ENCODE results near the gene SUN1.
A peak's percentile ranks its signal among the peaks of the same experiment; 100 is the strongest.
"Not testable (repeated sequence)": the region's sequence is repeated elsewhere in the genome, so short reads cannot be mapped to it uniquely, and the experiment has no call there.

Gene SUN1

DNA sequence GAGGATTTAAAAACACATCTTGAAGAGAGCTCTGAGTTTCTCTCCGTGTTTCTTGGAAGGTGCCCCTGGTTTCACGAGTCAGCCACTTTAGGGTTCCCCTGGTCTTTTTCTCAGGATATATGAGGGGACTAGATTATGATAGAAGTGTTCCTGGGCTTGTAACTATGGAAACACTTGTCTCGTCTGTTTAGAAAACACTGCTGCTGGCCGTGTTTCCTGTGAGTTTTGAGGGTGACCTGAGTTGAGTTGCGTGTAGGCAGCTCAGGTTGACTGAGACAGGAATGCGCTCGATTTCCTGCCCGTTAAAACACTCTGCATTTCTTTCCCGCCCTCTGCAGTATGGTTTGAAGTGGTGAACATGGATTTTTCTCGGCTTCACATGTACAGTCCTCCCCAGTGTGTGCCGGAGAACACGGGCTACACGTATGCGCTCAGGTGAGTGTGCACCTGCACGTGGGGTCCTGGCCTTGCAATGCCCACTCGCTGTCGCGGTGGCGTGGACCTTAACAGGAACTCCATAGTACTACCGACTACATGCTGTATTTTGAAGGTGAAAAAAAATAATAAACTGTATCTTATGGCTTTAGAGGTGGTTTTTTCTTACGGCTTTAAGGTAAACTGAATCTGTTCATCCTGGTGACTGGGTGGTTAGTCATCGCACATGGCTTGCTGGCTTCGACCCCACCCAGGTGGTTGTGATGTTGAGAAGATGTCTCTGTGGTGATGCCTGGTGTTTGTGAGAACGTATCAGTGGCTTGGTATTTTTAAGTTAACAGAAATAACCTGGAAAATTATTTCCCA is at the start of gene SUN1:
SUN1 (plus strand) TSS at position 310 of the 801 bp plus-strand sequence; CDS start at position 359, 49 bp downstream.
- DNase-seq (ENCODE audit: low read depth in 2 of 2), result peak; percentile 49 to 62

GRCh38 chr7:782718-783449 is 49.4 kb upstream of the SUN1 start:
- no peak for DNase-seq (ENCODE audit: low read depth in 2 of 2)

GRCh38 chr7:783556-784490 is 48.5 kb upstream of the SUN1 start:
- no peak for DNase-seq (ENCODE audit: low read depth in 2 of 2)

GRCh38 chr7:784971-785370 is 47.3 kb upstream of the SUN1 start:
- DNase-seq (ENCODE audit: low read depth in 2 of 2), result no peak

- DNase-seq (ENCODE audit: low read depth in 2 of 2), result no peak
Measured at GRCh38 chr7:785416-785815, 46.9 kb upstream of the SUN1 start.

DNA sequence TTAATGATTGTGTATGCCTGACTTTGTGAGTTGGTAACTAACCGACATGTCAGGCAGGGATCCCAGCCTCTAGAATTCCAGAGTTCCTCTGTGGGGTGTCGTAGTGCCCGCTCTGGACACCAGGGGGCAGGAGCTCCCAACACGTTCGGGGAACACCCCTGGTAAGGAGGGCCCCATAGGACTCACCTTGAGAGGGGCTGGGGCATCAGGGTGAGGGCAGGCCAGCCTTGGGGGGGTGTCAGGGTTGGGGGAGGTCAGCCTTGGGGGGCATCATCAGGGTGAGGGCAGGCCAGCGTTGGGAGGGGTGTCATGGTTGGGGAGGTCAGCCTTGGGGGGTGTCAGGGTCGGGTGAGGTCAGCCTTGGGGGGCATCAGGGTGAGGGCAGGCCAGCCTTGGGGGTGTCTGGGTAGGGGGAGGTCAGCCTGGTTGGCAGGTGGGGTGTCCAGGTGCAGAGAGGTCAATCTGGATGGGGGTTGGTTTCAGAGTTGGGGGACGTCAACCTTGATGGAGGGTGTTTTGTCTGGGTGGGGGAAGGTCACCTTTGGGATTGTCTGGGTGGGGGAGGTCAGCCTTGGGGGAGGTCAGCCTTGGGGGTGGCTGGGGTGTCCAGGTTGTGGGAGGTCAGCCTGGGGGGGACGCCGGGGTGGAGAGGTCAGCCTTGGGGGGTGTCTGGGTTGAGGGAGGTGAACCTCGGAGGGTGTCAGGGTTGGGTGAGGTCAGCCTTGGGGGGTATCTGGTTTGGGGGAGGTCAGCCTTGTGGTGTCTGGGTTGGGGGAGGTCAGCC is 45.6 kb upstream of the SUN1 start:
- peak; percentile 60 to 73 for DNase-seq (ENCODE audit: low read depth in 2 of 2)

GRCh38 chr7:787332-788240 is 44.7 kb upstream of the SUN1 start:
- no peak for DNase-seq (ENCODE audit: low read depth in 2 of 2)

- no peak for DNase-seq (ENCODE audit: low read depth in 2 of 2)
Measured at GRCh38 chr7:791519-791918, 40.8 kb upstream of the SUN1 start.

- no peak for DNase-seq (ENCODE audit: low read depth in 2 of 2)
Measured at GRCh38 chr7:794207-794606, 38.1 kb upstream of the SUN1 start.

GRCh38 chr7:794671-795329 is 37.5 kb upstream of the SUN1 start:
- no peak for DNase-seq (ENCODE audit: low read depth in 2 of 2)

DNA sequence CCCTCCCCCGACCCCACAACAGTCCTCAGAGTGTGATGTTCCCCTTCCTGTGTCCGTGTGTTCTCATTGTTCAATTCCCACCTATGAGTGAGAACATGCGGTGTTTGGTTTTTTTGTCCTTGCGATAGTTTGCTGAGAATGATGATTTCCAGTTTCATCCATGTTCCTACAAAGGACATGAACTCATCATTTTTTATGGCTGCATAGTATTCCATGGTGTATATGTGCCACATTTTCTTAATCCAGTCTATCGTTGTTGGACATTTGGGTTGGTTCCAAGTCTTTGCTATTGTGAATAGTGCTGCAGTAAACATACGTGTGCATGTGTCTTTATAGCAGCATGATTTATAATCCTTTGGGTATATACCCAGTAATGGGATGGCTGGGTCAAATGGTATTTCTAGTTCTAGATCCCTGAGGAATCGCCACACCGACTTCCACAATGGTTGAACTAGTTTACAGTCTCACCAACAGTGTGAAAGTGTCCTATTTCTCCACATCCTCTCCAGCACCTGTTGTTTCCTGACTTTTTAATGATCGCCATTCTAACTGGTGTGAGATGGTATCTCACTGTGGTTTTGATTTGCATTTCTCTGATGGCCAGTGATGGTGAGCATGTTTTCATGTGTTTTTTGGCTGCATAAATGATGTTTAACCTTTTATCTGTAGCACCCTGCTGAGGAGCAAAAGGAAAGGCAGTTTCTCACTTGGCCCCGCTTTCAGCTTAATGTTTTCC is 35.7 kb upstream of the SUN1 start:
- not testable (repeated sequence) for DNase-seq (ENCODE audit: low read depth in 2 of 2)

DNA sequence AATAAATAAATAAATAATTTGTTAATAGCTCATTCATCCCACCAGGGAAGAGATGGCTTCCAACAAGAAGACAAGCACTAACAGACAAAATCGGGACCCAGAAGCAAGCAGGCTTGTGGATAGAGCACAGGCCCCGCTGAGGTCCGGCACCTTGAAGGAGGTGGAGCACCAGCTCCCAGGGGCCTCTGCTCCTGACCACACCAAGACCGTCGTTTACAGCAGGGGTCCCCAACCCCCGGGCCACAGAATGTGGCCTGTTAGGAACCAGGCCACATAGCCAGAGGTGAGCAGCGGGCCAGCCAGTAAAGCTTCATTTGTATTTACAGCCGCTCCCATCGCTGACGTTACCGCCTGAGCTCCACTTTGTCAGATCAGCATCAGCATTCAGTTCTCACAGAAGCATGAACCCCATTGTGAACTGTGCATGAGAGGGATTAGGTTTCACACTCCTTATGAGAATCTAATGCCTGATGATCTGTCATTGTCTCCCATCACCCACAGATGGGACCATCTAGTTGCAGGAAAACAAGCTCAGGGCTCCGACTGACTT is 33.3 kb upstream of the SUN1 start:
- no peak for DNase-seq (ENCODE audit: low read depth in 2 of 2)

GRCh38 chr7:800692-801091 is 31.6 kb upstream of the SUN1 start:
- DNase-seq (ENCODE audit: low read depth in 2 of 2), result no peak

DNA sequence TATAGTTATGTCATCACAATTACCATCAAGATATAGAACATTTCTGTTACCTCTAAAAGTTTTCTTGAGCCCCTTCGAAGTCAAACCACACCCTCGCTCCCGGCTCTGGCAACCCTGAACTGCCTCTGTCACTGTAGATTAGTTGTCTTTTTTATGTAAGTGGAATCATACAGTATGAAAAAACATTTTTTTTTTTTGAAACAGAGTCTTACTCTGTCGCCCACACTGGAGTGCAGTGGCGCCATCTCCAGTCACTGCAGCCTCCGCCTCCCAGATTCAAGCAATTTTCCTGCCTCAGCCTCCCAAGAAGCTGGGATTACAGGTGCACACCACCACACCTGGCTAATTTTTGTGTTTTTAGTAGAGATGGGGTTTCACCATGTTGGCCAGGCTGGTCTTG is 30.9 kb upstream of the SUN1 start:
- not testable (repeated sequence) for DNase-seq (ENCODE audit: low read depth in 2 of 2)

DNA sequence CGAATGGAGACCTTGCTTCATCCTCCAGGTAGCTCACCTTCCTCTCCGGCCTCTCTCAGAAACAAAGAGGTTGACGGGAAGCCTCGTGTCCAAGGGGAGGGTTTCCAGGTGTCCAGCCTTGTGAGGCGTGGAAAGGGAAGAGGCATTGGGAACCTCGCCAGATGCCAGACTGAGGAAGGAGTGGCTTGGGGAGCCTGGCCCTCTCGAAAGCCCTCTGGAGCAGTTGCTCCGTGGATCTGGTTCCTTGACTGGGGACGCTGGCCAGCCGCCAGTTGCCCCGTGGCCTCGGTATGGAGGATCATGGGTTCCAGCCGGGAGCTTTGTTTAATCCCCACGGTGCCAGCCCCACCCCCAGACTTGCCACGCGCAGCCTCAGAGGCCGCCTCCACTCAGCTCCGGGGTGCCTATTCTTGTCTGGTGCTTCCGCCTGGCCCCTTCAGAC is 30.3 kb upstream of the SUN1 start:
- no peak for DNase-seq (ENCODE audit: low read depth in 2 of 2)

DNA sequence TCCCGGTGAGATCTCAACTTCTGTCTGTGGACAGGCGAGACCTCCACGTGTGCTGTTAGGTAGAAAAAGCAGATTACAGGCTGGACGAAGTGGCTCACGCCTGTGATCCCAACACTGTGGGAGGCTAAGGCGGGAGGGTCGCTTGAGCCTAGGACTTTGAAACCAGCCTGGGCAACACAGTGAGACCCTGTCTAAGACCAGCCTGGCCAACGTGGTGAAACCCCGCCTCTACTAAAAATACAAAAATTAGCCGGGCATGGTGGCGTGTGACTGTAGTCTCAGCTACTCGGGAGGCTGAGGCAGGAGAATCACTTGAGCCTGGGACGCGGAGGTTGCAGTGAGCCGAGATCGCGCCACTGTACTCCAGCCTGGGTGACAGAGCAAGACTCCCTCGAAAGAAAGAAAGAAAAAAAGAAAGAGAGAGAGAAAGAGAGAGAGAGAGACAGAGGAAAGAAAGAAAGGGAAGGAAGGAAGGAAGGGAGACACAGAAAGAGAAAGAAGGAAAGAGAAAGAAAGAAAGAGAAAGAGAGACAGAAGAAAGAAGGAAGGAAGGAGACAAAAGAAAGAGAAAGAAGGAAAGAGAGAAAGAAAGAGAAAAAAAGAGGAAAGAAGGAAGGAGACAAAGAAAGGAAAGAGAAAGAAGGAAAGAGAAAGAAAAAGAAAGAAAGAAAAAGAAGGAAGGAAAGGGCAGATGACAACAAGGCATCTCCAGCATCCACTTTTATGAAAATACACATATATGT is 29.6 kb upstream of the SUN1 start:
- no peak for DNase-seq (ENCODE audit: low read depth in 2 of 2)

DNA sequence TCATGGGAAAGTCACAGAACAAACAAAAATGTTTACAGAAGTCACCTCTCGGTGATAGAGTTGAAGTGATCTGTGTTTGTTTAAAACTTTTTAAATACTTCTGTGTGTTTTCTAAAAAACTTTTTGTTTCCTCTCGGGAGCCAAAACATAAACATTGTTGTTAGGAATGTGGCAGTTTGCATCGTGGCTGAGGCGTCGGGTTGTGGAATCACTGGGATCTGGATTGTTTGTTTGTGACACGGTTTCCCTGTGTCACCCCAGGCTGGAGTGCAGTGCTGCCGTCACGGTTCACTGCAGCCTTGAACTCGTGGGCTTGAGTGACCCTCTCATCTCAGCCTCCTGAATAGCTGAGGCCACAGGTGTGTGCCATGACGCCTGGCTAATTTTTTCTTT is 29.0 kb upstream of the SUN1 start:
- no peak for DNase-seq (ENCODE audit: low read depth in 2 of 2)

GRCh38 chr7:803796-804195 is 28.5 kb upstream of the SUN1 start:
- DNase-seq (ENCODE audit: low read depth in 2 of 2), result not testable (repeated sequence)
